CD14-positive monocyte (primary cell): ENCODE data around the gene TSHZ2. TPM values are rescaled to one million over a fixed set of nuclear protein-coding genes. Genes with fewer than 3 reads are reported as not detected.

Experiments used
- DNase-seq, 3 donors: peaks; one replicate each; pipeline ENCODE4 v3.0.0-alpha.2; 2011 to 2022
- H2AFZ ChIP-seq: 2 replicates; pipeline ENCODE4 v1.6.0; 2012; ENCODE audit warnings: mild to moderate bottlenecking, low read depth, low read length, inconsistent platforms; ENCODE audit not compliant: insufficient read depth, poor library complexity, severe bottlenecking
- H3K27ac ChIP-seq, 2 donors: 1 replicate in 1 of 2; 2 replicates in 1 of 2; pipeline ENCODE4 v1.5.1; 2012 to 2013; ENCODE audit warnings: low read length in 2 of 2, control low read depth in 1 of 2, inconsistent platforms in 1 of 2, low read depth in 1 of 2, mild to moderate bottlenecking in 1 of 2
- H3K27me3 ChIP-seq, 2 donors: one replicate each; pipeline versions ENCODE4 v1.6.0 to v1.6.1; 2011 to 2013; ENCODE audit warnings: low read length in 2 of 2; ENCODE audit not compliant: control insufficient read depth in 2 of 2, insufficient read depth in 2 of 2
- H3K36me3 ChIP-seq, 2 donors: replicated peaks in 1 of 2; 1 replicate in 1 of 2; 2 replicates in 1 of 2; pipeline versions ENCODE4 v1.5.1 to v1.6.1; 2012 to 2013; ENCODE audit warnings: low read length in 2 of 2, control low read depth in 1 of 2, inconsistent platforms in 1 of 2, mild to moderate bottlenecking in 1 of 2; ENCODE audit not compliant: insufficient read depth in 2 of 2, control insufficient read depth in 1 of 2
- H3K4me1 ChIP-seq, 2 donors: 1 replicate in 1 of 2; 2 replicates in 1 of 2; pipeline versions ENCODE4 v1.5.1 to v1.6.1; 2012 to 2013; ENCODE audit warnings: low read length in 2 of 2, control low read depth in 1 of 2, inconsistent platforms in 1 of 2, mild to moderate bottlenecking in 1 of 2, moderate library complexity in 1 of 2; ENCODE audit not compliant: insufficient read depth in 2 of 2, control insufficient read depth in 1 of 2
- H3K4me2 ChIP-seq: replicated peaks from 2 replicates; pipeline ENCODE3; 2012; ENCODE audit warnings: low read length, moderate library complexity, mild to moderate bottlenecking; ENCODE audit not compliant: poor library complexity, severe bottlenecking; ENCODE audit errors: extremely low read depth
- H3K4me3 ChIP-seq, 3 experiments: fragments of 200-600 bp in 1 of 3; sonication (generic) in 1 of 3; replicated peaks in 1 of 3; 1 replicate in 2 of 3; 2 replicates in 1 of 3; pipeline ENCODE4 v1.5.1; 2011 to 2013; ENCODE audit warnings: low read length in 3 of 3, mild to moderate bottlenecking in 3 of 3, control low read depth in 2 of 3, low read depth in 2 of 3, inconsistent platforms in 1 of 3, moderate library complexity in 1 of 3
- H3K79me2 ChIP-seq: 2 replicates; pipeline ENCODE4 v1.6.0; 2012; ENCODE audit warnings: mild to moderate bottlenecking, control low read depth, inconsistent platforms, low read length, moderate library complexity; ENCODE audit not compliant: insufficient read depth
- H3K9ac ChIP-seq: 2 replicates; pipeline ENCODE4 v1.6.0; 2017; ENCODE audit warnings: low read length, mild to moderate bottlenecking; ENCODE audit not compliant: insufficient read depth, poor library complexity, severe bottlenecking
- H3K9me3 ChIP-seq, 2 donors: replicated peaks in 1 of 2; 1 replicate in 1 of 2; 2 replicates in 1 of 2; pipeline versions ENCODE4 v1.5.1 to v1.6.1; 2012 to 2013; ENCODE audit warnings: low read length in 2 of 2, control low read depth in 1 of 2; ENCODE audit not compliant: control insufficient read depth in 1 of 2, insufficient read depth in 1 of 2
- H4K20me1 ChIP-seq: 2 replicates; pipeline ENCODE4 v1.6.0; 2012; ENCODE audit warnings: mild to moderate bottlenecking, low read length, control low read depth, moderate library complexity; ENCODE audit not compliant: insufficient read depth
- H3K27ac Mint-ChIP-seq, 7 donors: one replicate each; pipeline ENCODE4 v1.8.0; 2020; ENCODE audit warnings: mild to moderate bottlenecking in 7 of 7, mixed read lengths in 7 of 7, moderate library complexity in 6 of 7, inconsistent platforms in 2 of 7
- H3K27me3 Mint-ChIP-seq, 3 donors: one replicate each; pipeline ENCODE4 v1.8.0; 2021 to 2022; ENCODE audit warnings: low read depth in 3 of 3, mild to moderate bottlenecking in 3 of 3, mixed read lengths in 3 of 3, moderate library complexity in 3 of 3, inconsistent platforms in 1 of 3
- H3K36me3 Mint-ChIP-seq, 2 donors: one replicate each; pipeline ENCODE4 v1.8.0; 2020; ENCODE audit warnings: mixed read lengths in 2 of 2, inconsistent platforms in 1 of 2, mild to moderate bottlenecking in 1 of 2
- H3K4me1 Mint-ChIP-seq: one replicate; pipeline ENCODE4 v1.8.0; 2020; ENCODE audit warnings: mild to moderate bottlenecking, mixed read lengths
- H3K4me3 Mint-ChIP-seq, 2 donors: one replicate each; pipeline ENCODE4 v1.8.0; 2020; ENCODE audit warnings: mild to moderate bottlenecking in 2 of 2, mixed read lengths in 2 of 2, moderate library complexity in 1 of 2
- H3K9me3 Mint-ChIP-seq, 7 donors: one replicate each; pipeline ENCODE4 v1.8.0; 2020 to 2022; ENCODE audit warnings: mixed read lengths in 7 of 7, mild to moderate bottlenecking in 6 of 7, moderate library complexity in 6 of 7, inconsistent platforms in 2 of 7
- CTCF ChIP-seq: fragments of 200-600 bp; IDR thresholded peaks from one replicate; pipeline ENCODE4 v1.8.0; 2022; ENCODE audit warnings: antibody characterized with exemption, mild to moderate bottlenecking
- WGBS: methylation state at CpG from one replicate; pipeline ENCODE4 v1.1.5; 2013; ENCODE audit warnings: missing lambda C conversion rate; ENCODE audit not compliant: insufficient coverage; 5-methylcytosine and 5-hydroxymethylcytosine counted together
- intact Hi-C, 2 donors: fragments of 100-400 bp; cut with micrococcal nuclease; formaldehyde crosslinking; loops; one replicate each; pipeline versions ENCODE4 v1.15.0 to v1.15.1; 2023
- polyA plus RNA-seq, 3 donors: library from polyadenylated mRNA; depleted of rRNA in 1 of 3; unstranded in 2 of 3; stranded (reverse) in 1 of 3; fragments of 300-500 nt in 2 of 3; fragments of >200 nt in 1 of 3; fragmentation: Illumina TruSeq in 2 of 3; gene quantifications; 1 replicate in 2 of 3; 2 replicates in 1 of 3; pipeline ENCODE4 v1.2.3, GENCODE V29; 2012 to 2021

The TSHZ2 gene
- polyA plus RNA-seq, 3 donors = not detected

- Mint-ChIP-seq H3K27me3 (peaks cover 1 to 7% (median 4%) of the 10 kb centered on the region in 3 donors), H3K9me3 (peaks cover 0 to 2% (median 0%) of the 10 kb centered on the region in 7 donors), H3K4me1 (no peaks in the 10 kb centered on the region), H3K27ac (no peak overlapping the region), H3K36me3 (no peaks in the 10 kb centered on the region), H3K4me3 (no peak overlapping the region)
- DNase-seq = no peak
- Histone ChIP-seq H3K36me3 (no peaks in the 10 kb centered on the region), H3K4me1 (no peaks in the 10 kb centered on the region), H3K27me3 (peaks cover 0 to 2% of the 10 kb centered on the region in 2 donors), H3K4me2 (no peak overlapping the region), H3K9me3 (no peaks in the 10 kb centered on the region), H3K79me2 (no peaks in the 10 kb centered on the region), H3K4me3 (no peak overlapping the region), H3K9ac (no peak overlapping the region), H2AFZ (no peak overlapping the region), H4K20me1 (no peaks in the 10 kb centered on the region), H3K27ac (no peak overlapping the region)
- no peak for TF ChIP-seq CTCF
- intact Hi-C loops = no loop called here
Observed at GRCh38 chr20:53164072-53164471, 191.9 kb downstream of the TSHZ2 start.

GRCh38 chr20:53165452-53165851 is 193.3 kb downstream of the TSHZ2 start:
- intact Hi-C loops = no loop called here
- H3K79me2 ChIP-seq = no peaks in the 10 kb centered on the region
- Mint-ChIP-seq H3K4me1 (no peaks in the 10 kb centered on the region), H3K27ac (no peak overlapping the region), H3K9me3 (peaks cover 0 to 2% (median 0%) of the 10 kb centered on the region in 7 donors), H3K27me3 (peaks cover 1 to 7% (median 4%) of the 10 kb centered on the region in 3 donors), H3K4me3 (no peak overlapping the region), H3K36me3 (no peaks in the 10 kb centered on the region)
- H3K27me3 ChIP-seq = peaks cover 0 to 2% of the 10 kb centered on the region in 2 donors
- no peaks in the 10 kb centered on the region for H3K9me3 ChIP-seq
- H3K9ac ChIP-seq = no peak overlapping the region
- TF ChIP-seq CTCF = no peak
- H4K20me1 ChIP-seq = no peaks in the 10 kb centered on the region
- WGBS = 100% methylated on average over 1 of the region's 4 CpGs
- H3K4me3 ChIP-seq = no peak overlapping the region
- H2AFZ ChIP-seq = no peak overlapping the region
- no peaks in the 10 kb centered on the region for H3K4me1 ChIP-seq
- no peak overlapping the region for H3K4me2 ChIP-seq
- no peak overlapping the region for H3K27ac ChIP-seq
- no peaks in the 10 kb centered on the region for H3K36me3 ChIP-seq
- DNase-seq = no peak
